IMR-90 (cell line): ENCODE results near the gene COQ8A. TPM values are rescaled to one million over a fixed set of nuclear protein-coding genes. Genes with fewer than 3 reads are reported as not detected.

Experiments
- ATAC-seq: fragments of 200-7000 bp; cut with Tn5 transposase; 2 replicates; pipeline ENCODE4 v1.9.1; 2020; ENCODE audit warnings: low read depth, mild to moderate bottlenecking, moderate library complexity
- BruUV-seq: library from RNA; stranded (reverse); fragments of 400-500 nt; replicated peaks from 2 replicates; lab custom pipeline; 2021; lab: Mats Ljungman, UMichigan
- CTCF ChIA-PET: fragments of 300-600 bp; formaldehyde crosslinking; extraction: SDS; loops from one replicate; lab custom pipeline; 2021; ENCODE audit warnings: antibody characterized with exemption; lab: Yijun Ruan, JAX
- POLR2A ChIA-PET: fragments of 300-600 bp; sonication (Branson Sonifier 250); formaldehyde crosslinking; loops from one replicate; lab custom pipeline; 2022; ENCODE audit warnings: antibody characterized with exemption; ENCODE audit not compliant: unreplicated experiment; lab: Charles Lee
- DNase-seq: peaks from one replicate; pipeline ENCODE4 v3.0.0; 2013
- H2AFZ ChIP-seq: replicated peaks from 2 replicates; pipeline ENCODE3; 2013; ENCODE audit warnings: low read length, mild to moderate bottlenecking; ENCODE audit not compliant: poor library complexity
- H2AK5ac ChIP-seq: 2 replicates; pipeline ENCODE4 v1.6.1; 2013; ENCODE audit warnings: low read depth, low read length, inconsistent platforms
- H2AK9ac ChIP-seq: replicated peaks from 2 replicates; pipeline ENCODE3; 2013; ENCODE audit warnings: mild to moderate bottlenecking, low read depth, low read length, moderate library complexity; ENCODE audit not compliant: poor library complexity
- H2BK120ac ChIP-seq: 2 replicates; pipeline ENCODE4 v1.6.1; 2013; ENCODE audit warnings: low read depth, low read length, inconsistent platforms
- H2BK15ac ChIP-seq: 3 replicates; pipeline ENCODE4 v1.6.1; 2013; ENCODE audit warnings: low read depth, low read length, inconsistent platforms
- H2BK20ac ChIP-seq: 2 replicates; pipeline ENCODE4 v1.6.1; 2013; ENCODE audit warnings: low read depth, mild to moderate bottlenecking, inconsistent platforms, low read length, moderate library complexity
- H2BK5ac ChIP-seq: 2 replicates; pipeline ENCODE4 v1.6.1; 2013; ENCODE audit warnings: mild to moderate bottlenecking, low read depth, low read length, inconsistent platforms; ENCODE audit not compliant: poor library complexity, severe bottlenecking
- H3K14ac ChIP-seq: replicated peaks from 2 replicates; pipeline ENCODE4 v1.6.1; 2013; ENCODE audit warnings: low read depth, low read length, inconsistent platforms
- H3K18ac ChIP-seq: 2 replicates; pipeline ENCODE4 v1.6.1; 2013; ENCODE audit warnings: low read depth, low read length, control low read depth
- H3K23ac ChIP-seq: 2 replicates; pipeline ENCODE4 v1.6.1; 2013; ENCODE audit warnings: low read depth, low read length, inconsistent platforms
- H3K27ac ChIP-seq: 2 replicates; pipeline ENCODE4 v1.5.1; 2013; ENCODE audit warnings: mild to moderate bottlenecking, control low read depth, low read length; ENCODE audit not compliant: insufficient read depth
- H3K27me3 ChIP-seq: 2 replicates; pipeline ENCODE4 v1.6.1; 2013; ENCODE audit warnings: low read length; ENCODE audit not compliant: control insufficient read depth, insufficient read depth
- H3K36me3 ChIP-seq: 2 replicates; pipeline ENCODE4 v1.6.1; 2013; ENCODE audit warnings: low read length, mixed read lengths; ENCODE audit not compliant: control insufficient read depth, insufficient read depth
- H3K4ac ChIP-seq: 2 replicates; pipeline ENCODE4 v1.6.1; 2013; ENCODE audit warnings: low read depth, low read length, inconsistent platforms
- H3K4me1 ChIP-seq: 2 replicates; pipeline ENCODE4 v1.6.1; 2013; ENCODE audit warnings: low read length, mixed read lengths; ENCODE audit not compliant: control insufficient read depth, insufficient read depth
- H3K4me2 ChIP-seq: 2 replicates; pipeline ENCODE4 v1.6.1; 2013; ENCODE audit warnings: low read depth, mild to moderate bottlenecking, control low read depth, low read length, moderate library complexity
- H3K4me3 ChIP-seq: 2 replicates; pipeline ENCODE4 v1.5.1; 2013; ENCODE audit warnings: low read depth, mild to moderate bottlenecking, control low read depth, low read length, moderate library complexity; ENCODE audit not compliant: insufficient read depth
- H3K56ac ChIP-seq: 2 replicates; pipeline ENCODE4 v1.6.1; 2013; ENCODE audit warnings: low read length, inconsistent platforms; ENCODE audit not compliant: insufficient read depth; ENCODE audit errors: extremely low read depth
- H3K79me1 ChIP-seq, 2 experiments: 2 replicates each; pipeline ENCODE4 v1.6.1; 2013; ENCODE audit warnings: low read length in 2 of 2, inconsistent platforms in 1 of 2, low read depth in 1 of 2
- H3K9ac ChIP-seq: 2 replicates; pipeline ENCODE4 v1.6.1; 2013; ENCODE audit warnings: low read depth, low read length, control low read depth
- H3K9me1 ChIP-seq: 2 replicates; pipeline ENCODE4 v1.6.1; 2013; ENCODE audit warnings: low read length, inconsistent platforms; ENCODE audit not compliant: insufficient read depth
- H3K9me3 ChIP-seq: 2 replicates; pipeline ENCODE4 v1.6.1; 2013; ENCODE audit warnings: low read length; ENCODE audit not compliant: control insufficient read depth, insufficient read depth
- H4K20me1 ChIP-seq: 2 replicates; pipeline ENCODE4 v1.6.1; 2013; ENCODE audit warnings: low read length, inconsistent platforms; ENCODE audit not compliant: insufficient read depth
- H4K5ac ChIP-seq: 2 replicates; pipeline ENCODE4 v1.6.1; 2013; ENCODE audit warnings: mild to moderate bottlenecking, low read depth, low read length, control low read depth
- H4K8ac ChIP-seq, 2 experiments: 2 replicates each; pipeline ENCODE4 v1.6.1; 2013; ENCODE audit warnings: low read depth in 2 of 2, low read length in 2 of 2, control low read depth in 1 of 2, inconsistent platforms in 1 of 2
- H4K91ac ChIP-seq: 2 replicates; pipeline ENCODE4 v1.6.1; 2013; ENCODE audit warnings: low read depth, low read length, inconsistent platforms; ENCODE audit not compliant: insufficient read depth
- CHD1 ChIP-seq: IDR thresholded peaks from 2 replicates; pipeline ENCODE4 v1.6.1; 2012; ENCODE audit warnings: low read depth, low read length, improper control_type of control experiment
- MAZ ChIP-seq: IDR thresholded peaks from 2 replicates; pipeline ENCODE4 v1.6.1; 2012; ENCODE audit warnings: low read depth, mild to moderate bottlenecking, low read length, improper control_type of control experiment, moderate library complexity, borderline replicate concordance
- NFE2L2 ChIP-seq: fragments of 150-350 bp; IDR thresholded peaks from 2 replicates; pipeline ENCODE4 v1.6.1; 2016; ENCODE audit warnings: low read depth, mild to moderate bottlenecking, low read length
- RAD21 ChIP-seq: IDR thresholded peaks from 2 replicates; pipeline ENCODE4 v1.6.1; 2012; ENCODE audit warnings: low read length, improper control_type of control experiment
- RCOR1 ChIP-seq: IDR thresholded peaks from 2 replicates; pipeline ENCODE4 v1.6.1; 2012; ENCODE audit warnings: mild to moderate bottlenecking, low read length, improper control_type of control experiment; ENCODE audit not compliant: insufficient replicate concordance
- RFX5 ChIP-seq: IDR thresholded peaks from 2 replicates; pipeline ENCODE4 v1.8.0; 2012; ENCODE audit warnings: low read depth, mild to moderate bottlenecking, low read length, moderate library complexity
- WGBS, 2 experiments: methylation state at CpG; one replicate each; pipeline versions ENCODE4 v1.1.5 to v1.1.7; 2013; ENCODE audit warnings: missing lambda C conversion rate in 2 of 2; ENCODE audit not compliant: insufficient read length in 1 of 2; ENCODE audit errors: extremely low coverage in 2 of 2; 5-methylcytosine and 5-hydroxymethylcytosine counted together
- dilution Hi-C: fragments of 300-500 bp; cut with HindIII; formaldehyde crosslinking; loops from one replicate; pipeline ENCODE4 v1.14.3; 2018; ENCODE audit warnings: low sequenced_read_pairs; ENCODE audit not compliant: unreplicated experiment
- in situ Hi-C: fragments of 300-500 bp; cut with MboI; formaldehyde crosslinking; loops from 3 replicates; pipeline ENCODE4 v1.14.3; 2019; ENCODE audit warnings: low sequenced_read_pairs, inconsistent platforms, mixed read lengths
- intact Hi-C: fragments of 100-400 bp; cut with micrococcal nuclease; formaldehyde crosslinking; loops from 2 replicates; pipeline ENCODE4 v1.10.0; 2022
- polyA plus RNA-seq, 3 experiments: library from polyadenylated mRNA; depleted of rRNA; stranded (reverse); fragments of >200 nt; gene quantifications; 2 replicates each; pipeline ENCODE4 v1.2.3, GENCODE V29; 2012; ENCODE audit warnings: low replicate concordance in 1 of 3
- total RNA-seq: library from RNA; depleted of rRNA; stranded (reverse); fragments of >200 nt; gene quantifications from 2 replicates; pipeline ENCODE4 v1.2.3, GENCODE V29; 2012
- TF ChIP-seq, protein P1 (sequence below): fragments of 150-350 bp; IDR thresholded peaks from 2 replicates; pipeline ENCODE4 v1.6.1; 2017; ENCODE audit warnings: mild to moderate bottlenecking, antibody characterized with exemption, low read length, low read depth
- TF ChIP-seq, protein P2 (sequence below): fragments of 150-350 bp; IDR thresholded peaks from 2 replicates; pipeline ENCODE4 v1.6.1; 2016; ENCODE audit warnings: low read depth, mild to moderate bottlenecking, low read length, moderate library complexity, borderline replicate concordance

COQ8A gene
- total and polyA plus RNA-seq, 2 of the 4 experiments (the other 2 are of a cell fraction) = 3.8 to 6.1 TPM

DNA sequence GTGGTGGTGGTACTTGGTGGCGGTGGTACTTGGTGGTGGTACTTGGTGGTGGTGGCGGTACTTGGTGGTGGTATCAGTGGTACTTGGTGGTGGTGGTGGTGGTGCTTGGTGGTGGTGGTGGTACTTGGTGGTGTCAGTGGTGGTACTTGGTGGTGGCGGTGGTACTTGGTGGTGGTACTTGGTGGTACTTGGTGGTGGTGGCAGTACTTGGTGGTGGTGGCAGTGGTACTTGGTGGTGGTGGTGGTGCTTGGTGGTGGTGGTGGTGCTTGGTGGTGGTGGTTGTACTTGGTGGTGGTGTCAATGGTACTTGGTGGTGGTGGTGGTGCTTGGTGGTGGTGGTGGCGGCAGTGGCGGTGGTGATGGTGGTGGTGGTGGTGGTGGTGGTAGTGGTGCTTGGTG lies 20.2 kb downstream of the COQ8A start:
- no peaks in the 10 kb centered on the region for H3K27me3 ChIP-seq
- H2BK15ac ChIP-seq = no peak overlapping the region
- H2BK20ac ChIP-seq = no peak overlapping the region
- no peak overlapping the region for H3K4me3 ChIP-seq
- no peak overlapping the region for H2AK5ac ChIP-seq
- H4K8ac ChIP-seq = no peak overlapping the region
- no peaks in the 10 kb centered on the region for H4K20me1 ChIP-seq
- no peak overlapping the region for H2AFZ ChIP-seq
- no peak overlapping the region for H3K14ac ChIP-seq
- intact Hi-C loops = loop anchor here (10.0 kb wide), 1 partner anchor 55 kb away; no protein-coding TSS in a partner anchor
- BruUV-seq = no TSS peak
- no peaks in the 10 kb centered on the region for H3K36me3 ChIP-seq
- H3K18ac ChIP-seq = no peak overlapping the region
- WGBS, 2 experiments = 100% methylated on average over 2 of the region's 5 CpGs; no CpG with 5 or more reads in 1 of the 2 experiments
- H3K79me1 ChIP-seq = no peaks in the 10 kb centered on the region
- H2AK9ac ChIP-seq = no peak overlapping the region
- CTCF ChIA-PET = no interaction called here
- in situ Hi-C loops = no loop called here
- H2BK5ac ChIP-seq = no peak overlapping the region
- no peak overlapping the region for H3K4me2 ChIP-seq
- H3K9me3 ChIP-seq = 0 out of 2 replicates have a peak, but pooled peaks cover 1% of the 10 kb centered on the region
- H3K9me1 ChIP-seq = no peaks in the 10 kb centered on the region
- POLR2A ChIA-PET = no interaction called here
- no peaks in the 10 kb centered on the region for H3K4me1 ChIP-seq
- H3K56ac ChIP-seq = no peak overlapping the region
- no peak overlapping the region for H3K23ac ChIP-seq
- H3K27ac ChIP-seq = no peak overlapping the region
- no peak overlapping the region for H4K5ac ChIP-seq
- no peak overlapping the region for H4K91ac ChIP-seq
- H3K9ac ChIP-seq = no peak overlapping the region
- no peak for ATAC-seq
- DNase-seq = no peak
- H2BK120ac ChIP-seq = no peak overlapping the region
- no peak overlapping the region for H3K4ac ChIP-seq
- dilution Hi-C loops = no loop called here
- TF ChIP-seq RFX5 = no peak
- TF ChIP-seq RAD21 = no peak
- no peak for TF ChIP-seq RCOR1
- TF ChIP-seq, protein P1, sequence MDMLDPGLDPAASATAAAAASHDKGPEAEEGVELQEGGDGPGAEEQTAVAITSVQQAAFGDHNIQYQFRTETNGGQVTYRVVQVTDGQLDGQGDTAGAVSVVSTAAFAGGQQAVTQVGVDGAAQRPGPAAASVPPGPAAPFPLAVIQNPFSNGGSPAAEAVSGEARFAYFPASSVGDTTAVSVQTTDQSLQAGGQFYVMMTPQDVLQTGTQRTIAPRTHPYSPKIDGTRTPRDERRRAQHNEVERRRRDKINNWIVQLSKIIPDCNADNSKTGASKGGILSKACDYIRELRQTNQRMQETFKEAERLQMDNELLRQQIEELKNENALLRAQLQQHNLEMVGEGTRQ = no peak
- TF ChIP-seq MAZ = no peak
- no peak for TF ChIP-seq CHD1
- no peak for TF ChIP-seq NFE2L2
- TF ChIP-seq, protein P2, sequence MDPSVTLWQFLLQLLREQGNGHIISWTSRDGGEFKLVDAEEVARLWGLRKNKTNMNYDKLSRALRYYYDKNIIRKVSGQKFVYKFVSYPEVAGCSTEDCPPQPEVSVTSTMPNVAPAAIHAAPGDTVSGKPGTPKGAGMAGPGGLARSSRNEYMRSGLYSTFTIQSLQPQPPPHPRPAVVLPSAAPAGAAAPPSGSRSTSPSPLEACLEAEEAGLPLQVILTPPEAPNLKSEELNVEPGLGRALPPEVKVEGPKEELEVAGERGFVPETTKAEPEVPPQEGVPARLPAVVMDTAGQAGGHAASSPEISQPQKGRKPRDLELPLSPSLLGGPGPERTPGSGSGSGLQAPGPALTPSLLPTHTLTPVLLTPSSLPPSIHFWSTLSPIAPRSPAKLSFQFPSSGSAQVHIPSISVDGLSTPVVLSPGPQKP = no peak
